GM10248 (cell line): ENCODE measurements around the gene CD244.

ENCODE experiments used
- CTCF ChIA-PET: fragments of 300-600 bp; sonication (Branson Sonifier 250); formaldehyde crosslinking; extraction: SDS; loops from one replicate; lab custom pipeline; 2021; ENCODE audit warnings: antibody characterized with exemption; lab: Yijun Ruan, JAX
- POLR2A ChIA-PET: fragments of 350-650 bp; sonication (Branson Sonifier 250); formaldehyde crosslinking; extraction: SDS; loops from one replicate; lab custom pipeline; 2020; ENCODE audit warnings: antibody characterized with exemption; lab: Yijun Ruan, JAX
- DNase-seq: peaks from one replicate; pipeline ENCODE4 v3.0.0; 2012; ENCODE audit errors: extremely low spot score
- TF ChIP-seq, protein P1 (sequence below): IDR thresholded peaks from 2 replicates; pipeline ENCODE4 v1.5.1; 2012; ENCODE audit warnings: mild to moderate bottlenecking, low read depth; ENCODE audit errors: extremely low read depth, missing control alignments, control extremely low read depth

Gene CD244, protein sequence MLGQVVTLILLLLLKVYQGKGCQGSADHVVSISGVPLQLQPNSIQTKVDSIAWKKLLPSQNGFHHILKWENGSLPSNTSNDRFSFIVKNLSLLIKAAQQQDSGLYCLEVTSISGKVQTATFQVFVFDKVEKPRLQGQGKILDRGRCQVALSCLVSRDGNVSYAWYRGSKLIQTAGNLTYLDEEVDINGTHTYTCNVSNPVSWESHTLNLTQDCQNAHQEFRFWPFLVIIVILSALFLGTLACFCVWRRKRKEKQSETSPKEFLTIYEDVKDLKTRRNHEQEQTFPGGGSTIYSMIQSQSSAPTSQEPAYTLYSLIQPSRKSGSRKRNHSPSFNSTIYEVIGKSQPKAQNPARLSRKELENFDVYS

GRCh38 chr1:160862203-160863060 lies at the start of gene CD244:
CD244 (minus strand) TSS chr1:160862887; CDS start chr1:160862677, 210 bp downstream.
- CTCF ChIA-PET: interaction anchor here (0.8 to 4.6 kb wide), 12 partner anchors 9 to 187 kb away, joined by 3 to 38 read pairs (median 4); partner anchors contain the start of gene ITLN1
- TF ChIP-seq, protein P1, sequence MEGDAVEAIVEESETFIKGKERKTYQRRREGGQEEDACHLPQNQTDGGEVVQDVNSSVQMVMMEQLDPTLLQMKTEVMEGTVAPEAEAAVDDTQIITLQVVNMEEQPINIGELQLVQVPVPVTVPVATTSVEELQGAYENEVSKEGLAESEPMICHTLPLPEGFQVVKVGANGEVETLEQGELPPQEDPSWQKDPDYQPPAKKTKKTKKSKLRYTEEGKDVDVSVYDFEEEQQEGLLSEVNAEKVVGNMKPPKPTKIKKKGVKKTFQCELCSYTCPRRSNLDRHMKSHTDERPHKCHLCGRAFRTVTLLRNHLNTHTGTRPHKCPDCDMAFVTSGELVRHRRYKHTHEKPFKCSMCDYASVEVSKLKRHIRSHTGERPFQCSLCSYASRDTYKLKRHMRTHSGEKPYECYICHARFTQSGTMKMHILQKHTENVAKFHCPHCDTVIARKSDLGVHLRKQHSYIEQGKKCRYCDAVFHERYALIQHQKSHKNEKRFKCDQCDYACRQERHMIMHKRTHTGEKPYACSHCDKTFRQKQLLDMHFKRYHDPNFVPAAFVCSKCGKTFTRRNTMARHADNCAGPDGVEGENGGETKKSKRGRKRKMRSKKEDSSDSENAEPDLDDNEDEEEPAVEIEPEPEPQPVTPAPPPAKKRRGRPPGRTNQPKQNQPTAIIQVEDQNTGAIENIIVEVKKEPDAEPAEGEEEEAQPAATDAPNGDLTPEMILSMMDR: no peak
- DNase-seq: peak; percentile 81
- POLR2A ChIA-PET: no interaction called here

DNA sequence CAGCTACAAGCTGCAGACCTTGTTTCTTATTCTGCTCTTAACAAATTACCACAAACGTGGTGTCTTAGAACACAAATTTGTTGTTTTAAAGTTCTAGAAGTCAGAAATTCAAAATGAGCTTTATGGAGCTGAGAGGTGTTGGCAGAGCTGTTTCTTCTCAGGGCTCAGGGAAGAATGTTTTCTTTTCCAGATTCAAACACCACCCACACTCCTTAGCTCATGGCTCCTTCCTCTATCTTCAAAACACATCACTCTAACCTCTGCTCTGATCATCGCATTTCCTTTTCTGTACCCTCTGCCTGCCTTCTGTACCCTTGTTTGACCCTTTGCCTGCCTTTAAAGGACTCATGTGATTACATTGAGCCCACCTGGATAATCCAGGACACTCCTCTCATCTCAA lies 49.2 kb upstream of the CD244 start:
- no peak for DNase-seq
- POLR2A ChIA-PET: no interaction called here
- TF ChIP-seq, protein P1: no peak
- CTCF ChIA-PET: interaction anchor here (0.8 to 1.3 kb wide), 2 partner anchors 10 to 75 kb away, joined by 3 read pairs; no protein-coding TSS in a partner anchor

GRCh38 chr1:160911441-160911840 lies 48.8 kb upstream of the CD244 start:
- POLR2A ChIA-PET: no interaction called here
- CTCF ChIA-PET: interaction anchor here (0.8 to 1.3 kb wide), 2 partner anchors 10 to 74 kb away, joined by 3 read pairs; no protein-coding TSS in a partner anchor
- TF ChIP-seq, protein P1: no peak
- DNase-seq: no peak

DNA sequence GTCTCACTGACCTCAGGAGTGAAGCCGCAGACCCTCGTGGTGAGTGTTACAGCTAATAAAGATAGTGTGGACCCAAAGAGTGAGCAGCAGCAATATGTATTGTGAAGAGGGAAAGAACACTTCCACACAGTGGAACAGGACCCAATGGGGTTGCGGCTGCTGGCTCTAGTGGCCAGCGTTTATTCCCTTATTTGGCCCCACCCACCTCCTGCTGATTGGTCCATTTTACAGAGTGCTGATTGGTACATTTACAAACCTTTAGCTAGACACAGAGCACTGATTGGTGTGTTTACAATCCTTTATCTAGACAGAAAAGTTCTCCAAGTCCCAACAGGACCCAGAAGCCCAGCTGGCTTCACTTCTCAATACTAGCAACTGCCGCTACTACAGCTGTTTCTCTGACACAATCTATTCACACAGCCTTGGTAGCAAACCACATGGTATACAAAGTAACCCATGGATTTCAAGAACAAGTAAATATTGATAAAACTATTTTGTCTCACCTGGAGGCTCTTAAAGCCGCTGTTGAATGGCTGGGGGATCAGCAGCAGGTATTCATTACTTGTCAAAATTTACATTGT lies 47.6 kb upstream of the CD244 start:
- CTCF ChIA-PET: interaction anchor here (0.9 to 1.6 kb wide), 2 partner anchors 42 to 133 kb away, joined by 3 to 4 read pairs; no protein-coding TSS in a partner anchor

GRCh38 chr1:160907976-160908375 lies 45.3 kb upstream of the CD244 start:
- ChIA-PET POLR2A (no interaction called here), CTCF (interaction anchor here (1.2 to 2.0 kb wide), 3 partner anchors 16 to 73 kb away, joined by 4 to 12 read pairs (median 5); no protein-coding TSS in a partner anchor)
- no peak for DNase-seq
- TF ChIP-seq, protein P1: no peak

More for the DNA sequence above, 47.6 kb upstream of the CD244 start:
- TF ChIP-seq, protein P1: no peak
- POLR2A ChIA-PET: no interaction called here
- DNase-seq: no peak

DNA sequence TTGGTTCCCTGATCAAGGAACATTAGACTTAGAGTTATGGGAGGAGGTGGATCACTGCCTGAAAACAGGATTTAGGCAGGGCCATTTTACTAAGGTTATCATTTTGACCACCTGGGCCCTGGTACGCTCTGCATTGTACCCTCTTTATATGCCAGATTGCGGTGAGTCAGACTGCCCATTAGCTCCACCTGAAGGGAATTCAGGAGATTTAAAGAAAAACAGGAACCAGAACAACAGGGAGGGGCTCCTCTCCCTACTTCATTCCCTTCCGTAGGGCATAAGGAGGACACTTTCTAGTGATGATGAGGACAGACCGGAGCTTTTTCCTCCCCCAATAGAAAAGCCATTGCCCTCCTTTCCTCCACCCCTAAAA lies 42.9 kb upstream of the CD244 start:
- CTCF ChIA-PET: interaction anchor here (1.4 kb wide), 1 partner anchor 128 kb away, joined by 3 read pairs; no protein-coding TSS in a partner anchor
- DNase-seq: no peak
- TF ChIP-seq, protein P1: no peak
- POLR2A ChIA-PET: no interaction called here
